SJSA1 (cell line): Measurements from ENCODE around the gene HCN2. TPM values are rescaled to one million over a fixed set of nuclear protein-coding genes. Genes with fewer than 3 reads are reported as not detected.

Experiments used
- DNase-seq, 2 experiments: peaks; one replicate each; pipeline ENCODE4 v3.0.0-alpha.2; 2015 to 2020; ENCODE audit warnings: low spot score in 2 of 2, low read depth in 1 of 2
- H3K27ac ChIP-seq: fragments of 250-450 bp; sonication (Bioruptor Pico); 2 replicates; pipeline ENCODE4 v1.5.1; 2020; ENCODE audit warnings: mild to moderate bottlenecking, moderate library complexity
- H3K27me3 ChIP-seq: fragments of 250-450 bp; sonication (Bioruptor Pico); replicated peaks from 2 replicates; pipeline ENCODE4 v1.5.1; 2020; ENCODE audit warnings: mild to moderate bottlenecking, moderate library complexity
- H3K36me3 ChIP-seq: fragments of 250-450 bp; sonication (Bioruptor Pico); 2 replicates; pipeline ENCODE4 v1.5.1; 2020; ENCODE audit warnings: mild to moderate bottlenecking
- H3K4me1 ChIP-seq: fragments of 250-450 bp; sonication (Bioruptor Pico); replicated peaks from 2 replicates; pipeline ENCODE4 v1.6.1; 2021; ENCODE audit warnings: mild to moderate bottlenecking
- H3K4me3 ChIP-seq: fragments of 250-450 bp; sonication (Bioruptor Pico); 2 replicates; pipeline ENCODE4 v1.5.1; 2020; ENCODE audit warnings: mild to moderate bottlenecking
- H3K9me3 ChIP-seq: fragments of 250-450 bp; sonication (Bioruptor Pico); replicated peaks from 2 replicates; pipeline ENCODE4 v1.5.1; 2020; ENCODE audit warnings: mild to moderate bottlenecking
- total RNA-seq: library from RNA; depleted of rRNA; stranded (reverse); fragments of >200 nt; shearing (Covaris generic); gene quantifications from 2 replicates; pipeline ENCODE4 v1.2.3, GENCODE V29; 2014; rRNA removed

Gene HCN2
- 2.2 and 4.3 TPM in 2 replicates for total RNA-seq

GRCh38 chr19:589693-590395 lies at the start of gene HCN2:
HCN2 (plus strand) TSS chr19:589881; CDS start chr19:589946, 65 bp downstream.
- Histone ChIP-seq H3K36me3 (no peaks in the 10 kb centered on the region; the same call in 1 of the 2 replicates), H3K9me3 (peaks cover 3% of the 10 kb centered on the region; the same call in 1 of the 2 replicates), H3K4me3 (peak within 1 kb of the TSS; percentile 33), H3K4me1 (peaks cover 47% of the 10 kb centered on the region), H3K27ac (no peak within 1 kb of the TSS), H3K27me3 (peaks cover 21% of the 10 kb centered on the region)
- DNase-seq, result no peak

GRCh38 chr19:540867-541637 lies 48.6 kb upstream of the HCN2 start:
- H3K27ac ChIP-seq, result no peak overlapping the region
- no peak for DNase-seq
- H3K4me3 ChIP-seq, result no peak overlapping the region
- H3K9me3 ChIP-seq, result no peaks in the 10 kb centered on the region
- H3K4me1 ChIP-seq, result no peaks in the 10 kb centered on the region
- peaks cover 37% of the 10 kb centered on the region for H3K36me3 ChIP-seq
- H3K27me3 ChIP-seq, result no peaks in the 10 kb centered on the region

GRCh38 chr19:541699-542098 lies 48.0 kb upstream of the HCN2 start:
- H3K4me3 ChIP-seq, result no peak overlapping the region
- H3K36me3 ChIP-seq, result peaks cover 31% of the 10 kb centered on the region
- no peak for DNase-seq
- H3K27ac ChIP-seq, result no peak overlapping the region
- H3K9me3 ChIP-seq, result no peaks in the 10 kb centered on the region
- H3K4me1 ChIP-seq, result no peaks in the 10 kb centered on the region
- no peaks in the 10 kb centered on the region for H3K27me3 ChIP-seq

- no peaks in the 10 kb centered on the region for H3K27me3 ChIP-seq
- no peaks in the 10 kb centered on the region for H3K4me1 ChIP-seq
- no peak overlapping the region for H3K4me3 ChIP-seq
- no peak for DNase-seq
- no peaks in the 10 kb centered on the region for H3K9me3 ChIP-seq
- H3K27ac ChIP-seq, result no peak overlapping the region
- peaks cover 26% of the 10 kb centered on the region for H3K36me3 ChIP-seq
Observed at GRCh38 chr19:542173-542866, 47.4 kb upstream of the HCN2 start.

GRCh38 chr19:543910-544608 lies 45.6 kb upstream of the HCN2 start, which contains the start of gene GZMM:
GZMM (plus strand) TSS chr19:544053; CDS start chr19:544072, 19 bp downstream.
- H3K4me3 ChIP-seq, result no peak within 1 kb of the TSS

GRCh38 chr19:547117-547516 lies 42.6 kb upstream of the HCN2 start:
- Histone ChIP-seq H3K4me1 (no peaks in the 10 kb centered on the region), H3K27ac (no peak overlapping the region)
- no peak for DNase-seq

More at GRCh38 chr19:543910-544608, 45.6 kb upstream of the HCN2 start, which contains the start of gene GZMM:
- peaks cover 19% of the 10 kb centered on the region for H3K36me3 ChIP-seq
- no peaks in the 10 kb centered on the region for H3K9me3 ChIP-seq
- DNase-seq, result no peak
- no peaks in the 10 kb centered on the region for H3K4me1 ChIP-seq
- no peak within 1 kb of the TSS for H3K27ac ChIP-seq
- no peaks in the 10 kb centered on the region for H3K27me3 ChIP-seq

GRCh38 chr19:547836-548720 lies 41.6 kb upstream of the HCN2 start:
- H3K36me3 ChIP-seq, result no peaks in the 10 kb centered on the region
- no peaks in the 10 kb centered on the region for H3K4me1 ChIP-seq
- H3K27ac ChIP-seq, result no peak overlapping the region
- H3K27me3 ChIP-seq, result no peaks in the 10 kb centered on the region
- no peaks in the 10 kb centered on the region for H3K9me3 ChIP-seq
- no peak overlapping the region for H3K4me3 ChIP-seq
- no peak for DNase-seq

More at GRCh38 chr19:547117-547516, 42.6 kb upstream of the HCN2 start:
- H3K27me3 ChIP-seq, result no peaks in the 10 kb centered on the region
- H3K9me3 ChIP-seq, result no peaks in the 10 kb centered on the region
- no peak overlapping the region for H3K4me3 ChIP-seq
- peaks cover under 1% of the 10 kb centered on the region; the same call in 1 of the 2 replicates for H3K36me3 ChIP-seq

- Histone ChIP-seq H3K4me1 (no peaks in the 10 kb centered on the region), H3K36me3 (no peaks in the 10 kb centered on the region), H3K9me3 (no peaks in the 10 kb centered on the region), H3K27ac (no peak overlapping the region), H3K27me3 (no peaks in the 10 kb centered on the region), H3K4me3 (no peak overlapping the region)
- DNase-seq, result no peak
Observed at GRCh38 chr19:548886-549830, 40.5 kb upstream of the HCN2 start.

GRCh38 chr19:554817-555216 lies 34.9 kb upstream of the HCN2 start:
- no peak for DNase-seq
- Histone ChIP-seq H3K27me3 (no peaks in the 10 kb centered on the region), H3K36me3 (no peaks in the 10 kb centered on the region), H3K4me1 (no peaks in the 10 kb centered on the region), H3K9me3 (no peaks in the 10 kb centered on the region), H3K27ac (no peak overlapping the region), H3K4me3 (no peak overlapping the region)

GRCh38 chr19:555474-555808 lies 34.2 kb upstream of the HCN2 start:
- no peak overlapping the region for H3K27ac ChIP-seq
- H3K4me3 ChIP-seq, result no peak overlapping the region
- no peaks in the 10 kb centered on the region for H3K27me3 ChIP-seq
- H3K36me3 ChIP-seq, result no peaks in the 10 kb centered on the region
- H3K4me1 ChIP-seq, result no peaks in the 10 kb centered on the region
- DNase-seq, result no peak
- H3K9me3 ChIP-seq, result no peaks in the 10 kb centered on the region

- Histone ChIP-seq H3K4me3 (no peak overlapping the region), H3K27me3 (no peaks in the 10 kb centered on the region), H3K9me3 (no peaks in the 10 kb centered on the region), H3K27ac (no peak overlapping the region), H3K4me1 (no peaks in the 10 kb centered on the region), H3K36me3 (no peaks in the 10 kb centered on the region)
- no peak for DNase-seq
Observed at GRCh38 chr19:556611-557382, 32.9 kb upstream of the HCN2 start.
